Activated CD4-positive, alpha-beta T cell treated with anti-CD3 and anti-CD28 coated beads, Interleukin-10, Interleukin-2, amounts not matched to agents 100 ng/mL and 50 ng/mL, durations not matched to agents 16 hours and 8 hours (primary cell): ENCODE results near the gene CNTNAP2.

Experiments
- DNase-seq: peaks from one replicate; pipeline ENCODE4 v3.0.0-alpha.2; 2020

CNTNAP2 gene

GRCh38 chr7:148084138-148084537 lies 1967.5 kb downstream of the CNTNAP2 start:
- peak; percentile 40 for DNase-seq

DNA sequence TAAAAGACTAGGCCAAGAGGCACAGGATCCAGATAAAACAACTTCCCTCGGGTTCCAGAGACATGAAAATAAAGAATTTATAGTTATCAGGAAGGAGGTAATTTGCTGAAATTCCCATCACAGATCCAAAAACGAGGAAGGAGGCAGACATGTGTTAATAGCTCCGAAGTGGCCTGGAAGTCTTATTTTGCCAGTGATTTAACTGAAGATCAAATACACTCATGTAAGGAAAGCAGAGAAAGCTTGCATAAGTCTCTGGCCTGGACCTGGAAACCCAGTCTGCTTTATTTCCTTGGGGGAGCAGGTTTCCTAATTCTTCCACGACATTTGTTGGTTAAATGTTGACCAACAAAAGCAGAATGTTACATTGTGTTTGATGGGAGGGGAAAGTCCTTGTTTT lies 1975.3 kb downstream of the CNTNAP2 start:
- no peak for DNase-seq

GRCh38 chr7:148093375-148094166 lies 1977.0 kb downstream of the CNTNAP2 start:
- DNase-seq = no peak

- DNase-seq = no peak
These were observed 1978.5 kb downstream of the CNTNAP2 start for GRCh38 chr7:148095066-148095465.

GRCh38 chr7:148104136-148104716 lies 1987.6 kb downstream of the CNTNAP2 start:
- DNase-seq = no peak

DNA sequence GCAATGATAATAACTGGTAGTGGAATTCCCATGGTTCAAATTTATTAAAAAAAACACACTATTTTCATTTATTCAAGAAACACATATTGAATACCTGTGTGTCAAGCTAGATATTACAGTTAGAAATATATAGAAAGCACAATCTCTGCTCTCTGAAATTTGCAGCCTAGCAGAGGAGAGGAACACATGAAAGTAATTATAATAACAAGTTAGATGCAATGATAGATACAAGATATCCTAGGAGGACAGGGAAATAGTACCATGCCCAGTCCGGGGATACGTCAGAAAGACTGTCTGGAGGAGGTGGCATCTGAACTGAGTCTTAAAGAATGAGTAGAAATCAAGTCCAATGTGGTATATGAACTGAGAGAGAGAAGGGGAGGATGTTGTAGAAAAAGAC lies 1988.3 kb downstream of the CNTNAP2 start:
- no peak for DNase-seq

GRCh38 chr7:148105853-148106252 lies 1989.3 kb downstream of the CNTNAP2 start:
- no peak for DNase-seq

DNA sequence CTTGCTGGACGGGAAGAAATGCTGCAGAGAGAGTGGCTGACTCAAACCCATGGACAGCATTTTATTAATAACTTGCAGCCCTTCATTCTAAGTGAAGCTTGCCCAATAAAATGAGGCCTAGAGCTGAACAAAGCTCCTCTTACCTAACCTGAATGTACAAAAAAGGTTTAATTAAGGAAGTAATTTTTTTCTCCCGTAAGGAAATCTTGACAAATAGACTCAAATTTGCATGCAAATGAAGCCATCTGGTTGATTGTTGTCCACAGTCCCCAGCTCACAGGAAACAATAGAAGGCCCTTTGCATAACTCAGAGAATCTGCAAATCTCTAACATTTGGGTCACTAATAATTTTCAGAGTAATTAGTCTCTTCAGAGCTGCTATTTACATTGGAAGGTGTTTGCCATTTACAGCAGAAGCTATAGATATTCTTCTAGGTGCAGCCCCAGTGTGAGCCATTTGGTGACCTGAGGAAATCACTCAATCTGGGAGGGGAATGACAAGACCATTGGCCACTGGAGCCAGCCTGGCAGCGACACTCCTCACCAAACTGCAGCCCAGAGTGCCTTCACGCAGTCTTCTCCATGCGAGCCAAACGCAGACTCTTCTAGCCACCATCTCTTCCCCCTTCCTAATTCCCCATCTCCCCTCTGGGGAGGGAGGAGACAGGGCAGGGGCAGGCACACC lies 1991.0 kb downstream of the CNTNAP2 start:
- no peak for DNase-seq

DNA sequence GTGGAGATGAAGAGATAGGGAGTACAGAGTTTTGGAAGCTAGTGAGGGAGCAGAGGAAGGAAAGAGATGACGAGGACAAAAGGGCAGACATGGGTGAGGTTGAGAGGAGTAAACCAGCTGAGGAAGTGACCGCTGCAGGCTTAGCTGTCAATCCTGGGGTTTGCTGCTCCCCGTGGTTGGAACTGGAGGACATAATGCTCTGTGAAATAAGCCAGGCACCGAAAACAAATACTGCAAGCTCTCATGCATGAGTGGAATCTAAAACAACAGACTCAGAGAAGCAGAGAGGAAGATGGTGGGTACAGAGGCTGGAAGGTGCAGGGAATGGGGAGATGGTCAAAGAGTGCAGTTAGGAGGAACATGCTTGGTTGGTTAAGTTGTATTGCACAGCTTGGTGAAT lies 1991.8 kb downstream of the CNTNAP2 start:
- no peak for DNase-seq

GRCh38 chr7:148110097-148110868 lies 1993.7 kb downstream of the CNTNAP2 start:
- DNase-seq = no peak

- DNase-seq = no peak
These were observed 1998.2 kb downstream of the CNTNAP2 start for GRCh38 chr7:148114804-148115203.

GRCh38 chr7:148115308-148115707 lies 1998.7 kb downstream of the CNTNAP2 start:
- no peak for DNase-seq

- DNase-seq = no peak
These were observed 1999.6 kb downstream of the CNTNAP2 start for GRCh38 chr7:148116195-148116594.

- no peak for DNase-seq
These were observed 2000.3 kb downstream of the CNTNAP2 start for GRCh38 chr7:148116829-148117403.

GRCh38 chr7:148118371-148118770 lies 2001.8 kb downstream of the CNTNAP2 start:
- no peak for DNase-seq

DNA sequence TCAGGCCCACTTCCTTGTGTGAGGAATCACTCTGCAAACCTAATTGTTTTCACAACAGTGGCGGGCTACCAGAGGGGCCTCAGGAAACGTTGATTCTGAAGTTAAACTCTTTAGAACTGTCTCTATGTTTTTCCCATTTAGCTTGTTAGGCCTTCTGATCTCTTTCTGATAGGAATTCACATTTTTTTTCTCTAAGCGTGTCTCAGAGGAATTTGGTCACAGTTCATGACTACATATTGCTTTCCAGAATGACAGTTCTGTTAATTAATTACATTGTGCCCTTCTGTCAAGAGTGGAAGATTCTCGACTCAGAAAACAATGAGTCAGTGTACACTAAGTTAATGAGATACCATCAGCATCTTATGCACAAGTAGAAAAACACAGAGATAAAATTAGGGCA lies 2004.8 kb downstream of the CNTNAP2 start:
- DNase-seq = no peak

DNA sequence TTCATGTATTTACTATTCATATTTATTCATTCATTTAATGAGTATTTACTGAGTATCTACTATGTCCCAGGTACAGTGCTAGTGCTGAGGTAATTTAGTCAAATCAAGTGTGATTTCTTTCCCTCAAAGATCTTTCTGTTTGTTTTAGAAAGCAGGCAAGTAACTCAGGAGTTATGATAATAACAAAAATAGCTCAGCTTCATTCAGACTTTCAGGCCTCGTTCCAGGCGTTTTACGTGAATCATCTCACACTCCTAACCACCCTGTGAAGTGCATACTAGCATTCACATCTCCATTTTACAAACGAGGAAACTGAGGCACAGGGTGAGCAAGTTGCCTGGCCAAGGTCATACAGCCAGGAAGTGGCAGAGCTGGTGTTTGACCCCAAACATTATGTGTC lies 2005.2 kb downstream of the CNTNAP2 start:
- no peak for DNase-seq

- DNase-seq = no peak
These were observed 2007.9 kb downstream of the CNTNAP2 start for GRCh38 chr7:148124477-148124876.

DNA sequence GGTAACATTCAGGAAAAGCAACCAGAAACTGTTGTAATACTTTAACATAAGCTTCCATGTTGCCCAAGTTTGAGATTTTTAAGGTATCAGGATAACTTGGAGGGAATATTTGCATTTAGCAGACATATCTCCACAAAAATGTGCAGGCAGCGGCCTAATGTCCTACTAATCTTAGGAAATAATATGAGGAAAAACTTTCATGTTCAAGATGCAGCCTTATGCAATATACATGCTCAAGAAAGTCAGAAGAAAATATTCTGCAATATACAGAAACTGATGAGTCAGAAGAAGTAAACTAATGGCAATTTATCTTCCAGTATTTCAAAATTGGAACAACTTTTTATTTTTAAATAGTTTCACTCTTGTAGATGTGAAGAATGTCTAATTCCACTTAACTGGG lies 2010.8 kb downstream of the CNTNAP2 start:
- no peak for DNase-seq

DNA sequence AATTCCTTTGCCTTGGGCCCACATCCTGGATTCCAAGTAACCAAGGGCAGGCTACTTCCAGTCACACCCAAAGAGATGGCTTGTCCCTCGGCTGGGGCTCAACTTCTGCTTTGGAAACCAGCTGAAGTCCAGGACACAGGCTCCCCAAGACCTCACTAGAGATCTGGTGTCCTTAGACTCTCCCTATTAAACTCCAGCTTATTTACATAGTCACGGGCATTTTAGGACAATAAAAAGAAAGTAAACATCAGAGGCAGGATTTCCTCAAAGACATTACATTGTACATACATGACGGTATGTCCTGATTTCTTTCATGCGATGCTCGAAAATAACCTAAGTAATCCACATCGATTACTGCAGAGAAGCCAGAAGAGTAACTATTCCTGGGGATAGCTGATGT lies 2012.4 kb downstream of the CNTNAP2 start:
- DNase-seq = no peak

GRCh38 chr7:148135116-148135515 lies 2018.5 kb downstream of the CNTNAP2 start:
- DNase-seq = no peak

- no peak for DNase-seq
These were observed 2019.4 kb downstream of the CNTNAP2 start for GRCh38 chr7:148135997-148136396.

GRCh38 chr7:148142660-148143248 lies 2026.2 kb downstream of the CNTNAP2 start:
- peak; percentile 26 for DNase-seq
